Peyer's patch (tissue), 4 donors: ENCODE results near the gene HGFAC.

Experiments
- CTCF ChIP-seq, 6 experiments: fragments of 450-650 bp in 4 of 6; fragments of 200-600 bp in 2 of 6; sonication (generic) in 1 of 6; IDR thresholded peaks; one replicate each; pipeline ENCODE4 v1.5.1; 2017 to 2019; ENCODE audit warnings: antibody characterized with exemption in 6 of 6, mild to moderate bottlenecking in 3 of 6, moderate library complexity in 1 of 6
- POLR2A ChIP-seq, 2 donors: fragments of 450-650 bp; IDR thresholded peaks; one replicate each; pipeline ENCODE4 v1.5.1; 2017; ENCODE audit warnings: antibody characterized with exemption in 2 of 2, mild to moderate bottlenecking in 2 of 2, moderate library complexity in 2 of 2

- TF ChIP-seq CTCF (IDR thresholded peaks at IDR 0.05) (no peak), POLR2A (IDR thresholded peaks at IDR 0.05) (no peak)
Observed at GRCh38 chr4:3493720-3494461, 52.1 kb downstream of the HGFAC start.
